Activated naive CD4-positive, alpha-beta T cell treated with anti-CD3 and anti-CD28 coated beads, Interleukin-2, amount 50 U/mL, for 72 hours (primary cell): ENCODE data around the gene PCDHB11. TPM values are rescaled to one million over a fixed set of nuclear protein-coding genes. Genes with fewer than 3 reads are reported as not detected.
A peak's percentile ranks its signal among the peaks of the same experiment; 100 is the strongest.
"Not testable (repeated sequence)": the region's sequence is repeated elsewhere in the genome, so short reads cannot be mapped to it uniquely, and the experiment has no call there.

Source experiments
- ATAC-seq, 2 donors: fragments of 150-1000 bp; cut with Tn5 transposase; 2 replicates each; pipeline ENCODE4 v1.10.0; 2021; ENCODE audit warnings: mild to moderate bottlenecking in 2 of 2, moderate library complexity in 2 of 2
- DNase-seq, 2 donors: peaks; one replicate each; pipeline ENCODE4 v3.0.0; 2021 to 2022; ENCODE audit warnings: low spot score in 2 of 2
- H3K27ac Mint-ChIP-seq, 2 donors: one replicate each; pipeline ENCODE4 v1.8.0; 2022; ENCODE audit warnings: mild to moderate bottlenecking in 2 of 2, mixed read lengths in 2 of 2
- H3K36me3 Mint-ChIP-seq, 2 donors: one replicate each; pipeline ENCODE4 v1.8.0; 2022; ENCODE audit warnings: mixed read lengths in 2 of 2
- H3K9me3 Mint-ChIP-seq, 2 donors: one replicate each; pipeline ENCODE4 v1.8.0; 2022; ENCODE audit warnings: mixed read lengths in 2 of 2
- total RNA-seq, 2 donors: library from RNA; stranded (reverse); gene quantifications; one replicate each; pipeline ENCODE4 v1.2.3, GENCODE V29; 2022

PCDHB11 gene
- total RNA-seq, 2 donors from 2014 or later, result not detected

GRCh38 chr5:141213656-141214339, 14.4 kb downstream of the PCDHB11 start, which contains the start of gene PCDHB13:
PCDHB13 (plus strand) TSS chr5:141213919; CDS start chr5:141214124, 205 bp downstream.
- ATAC-seq, H3K27ac Mint-ChIP-seq, DNase-seq: not testable (repeated sequence)
- H3K9me3 Mint-ChIP-seq, result peaks cover 17 to 19% of the 10 kb centered on the region in 2 donors
- peaks cover 38 to 45% of the 10 kb centered on the region in 2 donors for H3K36me3 Mint-ChIP-seq

- not testable (repeated sequence) for H3K27ac Mint-ChIP-seq, ATAC-seq, DNase-seq
- Mint-ChIP-seq H3K36me3 (peaks cover 31 to 43% of the 10 kb centered on the region in 2 donors), H3K9me3 (peaks cover 19 to 22% of the 10 kb centered on the region in 2 donors)
Observed at GRCh38 chr5:141214583-141214982, 15.2 kb downstream of the PCDHB11 start.

GRCh38 chr5:141215504-141215903, 16.1 kb downstream of the PCDHB11 start:
- not testable (repeated sequence) for ATAC-seq, H3K27ac Mint-ChIP-seq, DNase-seq
- peaks cover 23 to 30% of the 10 kb centered on the region in 2 donors for H3K9me3 Mint-ChIP-seq
- peaks cover 32 to 45% of the 10 kb centered on the region in 2 donors for H3K36me3 Mint-ChIP-seq

- not testable (repeated sequence) for H3K27ac Mint-ChIP-seq, DNase-seq, ATAC-seq
- peaks cover 29 to 44% of the 10 kb centered on the region in 2 donors for H3K36me3 Mint-ChIP-seq
- H3K9me3 Mint-ChIP-seq, result peaks cover 25 to 28% of the 10 kb centered on the region in 2 donors
Observed at GRCh38 chr5:141216035-141216434, 16.6 kb downstream of the PCDHB11 start.

- ATAC-seq (no peak), DNase-seq (no peak)
Observed at GRCh38 chr5:141223112-141223783, 23.8 kb downstream of the PCDHB11 start, which contains the start of gene PCDHB14. PCDHB14 (plus strand) TSS chr5:141223343; CDS start chr5:141223506, 163 bp downstream.

GRCh38 chr5:141224844-141225243, 25.4 kb downstream of the PCDHB11 start:
- H3K27ac Mint-ChIP-seq, ATAC-seq, DNase-seq: not testable (repeated sequence)
- H3K9me3 Mint-ChIP-seq, result peaks cover 16 to 20% of the 10 kb centered on the region in 2 donors
- H3K36me3 Mint-ChIP-seq, result peaks cover 18 to 36% of the 10 kb centered on the region in 2 donors

More at GRCh38 chr5:141223112-141223783, 23.8 kb downstream of the PCDHB11 start, which contains the start of gene PCDHB14:
- peaks cover 18 to 46% of the 10 kb centered on the region in 2 donors for H3K36me3 Mint-ChIP-seq
- H3K9me3 Mint-ChIP-seq, result peaks cover 17 to 21% of the 10 kb centered on the region in 2 donors
- H3K27ac Mint-ChIP-seq, result no peak within 1 kb of the TSS

- not testable (repeated sequence) for H3K27ac Mint-ChIP-seq, ATAC-seq, DNase-seq
- peaks cover 12 to 14% of the 10 kb centered on the region in 2 donors for H3K9me3 Mint-ChIP-seq
- H3K36me3 Mint-ChIP-seq, result peaks cover 12 to 30% of the 10 kb centered on the region in 2 donors
Observed at GRCh38 chr5:141225421-141225820, 26.0 kb downstream of the PCDHB11 start.

- DNase-seq, result no peak
- Mint-ChIP-seq H3K36me3 (peaks cover 23 to 50% of the 10 kb centered on the region in 2 donors), H3K27ac (peak overlapping the region in 1 of 2 donors; percentile 69), H3K9me3 (peaks cover 20 to 34% of the 10 kb centered on the region in 2 donors)
- no peak for ATAC-seq
Observed at GRCh38 chr5:141234109-141234667, 34.8 kb downstream of the PCDHB11 start.

- H3K27ac Mint-ChIP-seq, ATAC-seq, DNase-seq: not testable (repeated sequence)
- Mint-ChIP-seq H3K9me3 (peaks cover 33 to 51% of the 10 kb centered on the region in 2 donors), H3K36me3 (peaks cover 41 to 67% of the 10 kb centered on the region in 2 donors)
Observed at GRCh38 chr5:141235922-141236321, 36.5 kb downstream of the PCDHB11 start.

- H3K27ac Mint-ChIP-seq, result no peak overlapping the region
- no peak for DNase-seq
- H3K36me3 Mint-ChIP-seq, result peaks cover 46 to 68% of the 10 kb centered on the region in 2 donors
- ATAC-seq, result no peak
- peaks cover 33 to 56% of the 10 kb centered on the region in 2 donors for H3K9me3 Mint-ChIP-seq
Observed at GRCh38 chr5:141236516-141237313, 37.3 kb downstream of the PCDHB11 start.

- ATAC-seq (no peak), DNase-seq (no peak)
- H3K9me3 Mint-ChIP-seq, result peaks cover 46 to 62% of the 10 kb centered on the region in 2 donors
- peaks cover 66 to 75% of the 10 kb centered on the region in 2 donors for H3K36me3 Mint-ChIP-seq
- no peak overlapping the region for H3K27ac Mint-ChIP-seq
Observed at GRCh38 chr5:141241496-141241895, 42.1 kb downstream of the PCDHB11 start.

- no peak for DNase-seq
- no peak within 1 kb of the TSS for H3K27ac Mint-ChIP-seq
Observed at GRCh38 chr5:141245250-141245717, 45.9 kb downstream of the PCDHB11 start, which contains the start of gene PCDHB15. PCDHB15 (plus strand) TSS chr5:141245395; CDS start chr5:141245579, 184 bp downstream.

GRCh38 chr5:141246971-141247370, 47.5 kb downstream of the PCDHB11 start:
- peaks cover 39 to 47% of the 10 kb centered on the region in 2 donors for H3K9me3 Mint-ChIP-seq
- DNase-seq, H3K27ac Mint-ChIP-seq, ATAC-seq: not testable (repeated sequence)
- H3K36me3 Mint-ChIP-seq, result peaks cover 55 to 61% of the 10 kb centered on the region in 2 donors

More at GRCh38 chr5:141245250-141245717, 45.9 kb downstream of the PCDHB11 start, which contains the start of gene PCDHB15:
- Mint-ChIP-seq H3K9me3 (peaks cover 47 to 61% of the 10 kb centered on the region in 2 donors), H3K36me3 (peaks cover 63 to 78% of the 10 kb centered on the region in 2 donors)
- ATAC-seq, result no peak

GRCh38 chr5:141247434-141247833, 48.0 kb downstream of the PCDHB11 start:
- Mint-ChIP-seq H3K9me3 (peaks cover 38 to 46% of the 10 kb centered on the region in 2 donors), H3K36me3 (peaks cover 51 to 59% of the 10 kb centered on the region in 2 donors)
- ATAC-seq, H3K27ac Mint-ChIP-seq, DNase-seq: not testable (repeated sequence)

- peaks cover 38 to 49% of the 10 kb centered on the region in 2 donors for H3K36me3 Mint-ChIP-seq
- H3K9me3 Mint-ChIP-seq, result peaks cover 32 to 49% of the 10 kb centered on the region in 2 donors
Observed at GRCh38 chr5:141250576-141250975, 51.1 kb downstream of the PCDHB11 start.

More at GRCh38 chr5:141250576-141250975, 51.1 kb downstream of the PCDHB11 start:
- ATAC-seq (no peak), DNase-seq (no peak)
- no peak overlapping the region for H3K27ac Mint-ChIP-seq
